Lower leg skin (tissue), 3 donors: ENCODE results near the gene TDRKH.

ENCODE experiments used
- POLR2A ChIP-seq, 2 donors: fragments of 450-650 bp; IDR thresholded peaks; one replicate each; pipeline ENCODE4 v1.6.1; 2016 to 2017; ENCODE audit warnings: antibody characterized with exemption in 2 of 2, mild to moderate bottlenecking in 1 of 2, moderate library complexity in 1 of 2
- TF ChIP-seq, protein P1 (sequence below), 3 donors: fragments of 450-650 bp; IDR thresholded peaks; one replicate each; pipeline ENCODE4 v1.5.1; 2016; ENCODE audit warnings: antibody characterized with exemption in 3 of 3, mild to moderate bottlenecking in 3 of 3, moderate library complexity in 2 of 3

DNA sequence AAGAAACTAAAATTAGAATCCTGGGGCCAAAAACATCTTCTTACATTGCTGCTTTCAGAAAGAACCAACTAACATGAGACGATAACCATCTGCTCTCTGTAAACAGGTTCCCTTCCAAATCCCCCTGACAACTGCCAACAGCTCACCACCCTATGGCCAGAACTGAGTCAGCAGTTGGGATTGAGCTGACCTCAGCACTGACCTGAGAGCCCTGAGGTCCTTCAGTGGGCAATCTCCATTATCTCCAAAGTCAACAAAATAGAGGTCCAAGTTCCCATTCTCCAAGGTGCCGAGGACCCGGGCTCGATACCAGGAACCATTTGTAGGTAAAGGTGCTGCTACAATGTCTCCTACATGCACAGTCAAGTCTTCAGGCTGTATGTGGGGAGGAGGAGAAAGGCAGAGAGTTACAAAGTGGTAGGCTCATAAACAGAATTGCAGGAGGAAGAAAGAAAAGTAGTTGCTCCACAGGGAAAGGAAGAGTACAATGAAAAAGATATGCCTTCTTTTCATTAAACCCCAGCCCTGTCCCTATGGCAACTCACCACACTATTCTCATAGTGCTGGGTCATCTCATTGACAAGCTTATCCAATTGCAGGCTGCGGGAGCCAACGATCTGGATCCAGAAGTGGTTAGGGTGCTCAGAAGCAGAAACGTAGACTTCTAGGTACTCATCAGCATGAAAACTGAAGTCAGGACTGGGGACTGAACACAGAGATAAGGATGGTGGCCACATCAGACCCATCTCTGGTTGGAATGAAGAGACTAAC is 14.2 kb downstream of the TDRKH start:
- TF ChIP-seq, protein P1, sequence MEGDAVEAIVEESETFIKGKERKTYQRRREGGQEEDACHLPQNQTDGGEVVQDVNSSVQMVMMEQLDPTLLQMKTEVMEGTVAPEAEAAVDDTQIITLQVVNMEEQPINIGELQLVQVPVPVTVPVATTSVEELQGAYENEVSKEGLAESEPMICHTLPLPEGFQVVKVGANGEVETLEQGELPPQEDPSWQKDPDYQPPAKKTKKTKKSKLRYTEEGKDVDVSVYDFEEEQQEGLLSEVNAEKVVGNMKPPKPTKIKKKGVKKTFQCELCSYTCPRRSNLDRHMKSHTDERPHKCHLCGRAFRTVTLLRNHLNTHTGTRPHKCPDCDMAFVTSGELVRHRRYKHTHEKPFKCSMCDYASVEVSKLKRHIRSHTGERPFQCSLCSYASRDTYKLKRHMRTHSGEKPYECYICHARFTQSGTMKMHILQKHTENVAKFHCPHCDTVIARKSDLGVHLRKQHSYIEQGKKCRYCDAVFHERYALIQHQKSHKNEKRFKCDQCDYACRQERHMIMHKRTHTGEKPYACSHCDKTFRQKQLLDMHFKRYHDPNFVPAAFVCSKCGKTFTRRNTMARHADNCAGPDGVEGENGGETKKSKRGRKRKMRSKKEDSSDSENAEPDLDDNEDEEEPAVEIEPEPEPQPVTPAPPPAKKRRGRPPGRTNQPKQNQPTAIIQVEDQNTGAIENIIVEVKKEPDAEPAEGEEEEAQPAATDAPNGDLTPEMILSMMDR (IDR thresholded peaks at IDR 0.05) = no peak
- no peak for TF ChIP-seq POLR2A (IDR thresholded peaks at IDR 0.05)
